Fibroblast of the conjunctiva (primary cell): ENCODE results near the gene CLEC18A.
"Not testable (repeated sequence)": the region's sequence is repeated elsewhere in the genome, so short reads cannot be mapped to it uniquely, and the experiment has no call there.

Experiments
- DNase-seq: peaks from one replicate; pipeline ENCODE4 v3.0.0-alpha.2; 2010; ENCODE audit warnings: low read depth

Gene CLEC18A

GRCh38 chr16:69952116-69952515 lies 982 bp downstream of the CLEC18A start:
- not testable (repeated sequence) for DNase-seq

- DNase-seq = not testable (repeated sequence)
Observed at GRCh38 chr16:69952572-69953355, 1.6 kb downstream of the CLEC18A start.

GRCh38 chr16:69954241-69954640 lies 3.1 kb downstream of the CLEC18A start:
- not testable (repeated sequence) for DNase-seq

GRCh38 chr16:69963312-69963711 lies 12.2 kb downstream of the CLEC18A start:
- not testable (repeated sequence) for DNase-seq

GRCh38 chr16:69964960-69965660 lies 14.0 kb downstream of the CLEC18A start:
- not testable (repeated sequence) for DNase-seq

- not testable (repeated sequence) for DNase-seq
Observed at GRCh38 chr16:69965661-69966054, 14.5 kb downstream of the CLEC18A start.

GRCh38 chr16:69967688-69968087 lies 16.6 kb downstream of the CLEC18A start:
- not testable (repeated sequence) for DNase-seq

GRCh38 chr16:69968125-69968524 lies 17.0 kb downstream of the CLEC18A start:
- not testable (repeated sequence) for DNase-seq

- DNase-seq = not testable (repeated sequence)
Observed at GRCh38 chr16:69969657-69970056, 18.5 kb downstream of the CLEC18A start.

- not testable (repeated sequence) for DNase-seq
Observed at GRCh38 chr16:69972120-69972519, 21.0 kb downstream of the CLEC18A start.

GRCh38 chr16:69972935-69973334 lies 21.8 kb downstream of the CLEC18A start:
- DNase-seq = not testable (repeated sequence)

GRCh38 chr16:69985196-69985595 lies 34.1 kb downstream of the CLEC18A start:
- DNase-seq = not testable (repeated sequence)

GRCh38 chr16:69997956-69998355 lies 46.8 kb downstream of the CLEC18A start:
- peak; percentile 4 for DNase-seq

GRCh38 chr16:69999801-70000200 lies 48.7 kb downstream of the CLEC18A start:
- not testable (repeated sequence) for DNase-seq

- not testable (repeated sequence) for DNase-seq
Observed at GRCh38 chr16:70003511-70003910, 52.4 kb downstream of the CLEC18A start.

- DNase-seq = not testable (repeated sequence)
Observed at GRCh38 chr16:70008604-70009003, 57.5 kb downstream of the CLEC18A start.

GRCh38 chr16:70010615-70011014 lies 59.5 kb downstream of the CLEC18A start:
- DNase-seq = not testable (repeated sequence)

GRCh38 chr16:70011120-70011519 lies 60.0 kb downstream of the CLEC18A start:
- DNase-seq = not testable (repeated sequence)

GRCh38 chr16:70012354-70012753 lies 61.2 kb downstream of the CLEC18A start:
- DNase-seq = not testable (repeated sequence)

- not testable (repeated sequence) for DNase-seq
Observed at GRCh38 chr16:70012951-70013350, 61.8 kb downstream of the CLEC18A start.
